ENCODE measurements around the gene SREBF1. TPM values are rescaled to one million over a fixed set of nuclear protein-coding genes. Genes with fewer than 3 reads are reported as not detected.

The SREBF1 gene
- total RNA-seq, 2 donors from 2014 or later, result 55.8 to 73.5 TPM

GRCh38 chr17:17819111-17819510 is 17.7 kb downstream of the SREBF1 start:
- H3K27ac Mint-ChIP-seq, result no peak overlapping the region
- no peak overlapping the region for H3K4me3 Mint-ChIP-seq
- ATAC-seq (no peak), DNase-seq (ENCODE audit: low spot score) (no peak)
- no peaks in the 10 kb centered on the region for H3K9me3 Mint-ChIP-seq
- H3K27me3 Mint-ChIP-seq, result no peaks in the 10 kb centered on the region
- H3K36me3 Mint-ChIP-seq, result no peaks in the 10 kb centered on the region
- peaks cover 25 to 32% of the 10 kb centered on the region in 2 donors for H3K4me1 Mint-ChIP-seq (ENCODE audit: low read depth in 2 of 2)

- Mint-ChIP-seq H3K4me3 (no peak overlapping the region), H3K36me3 (no peaks in the 10 kb centered on the region), H3K4me1 (ENCODE audit: low read depth in 2 of 2) (peaks cover 21 to 28% of the 10 kb centered on the region in 2 donors), H3K27me3 (no peaks in the 10 kb centered on the region), H3K27ac (no peak overlapping the region), H3K9me3 (no peaks in the 10 kb centered on the region)
- DNase-seq (ENCODE audit: low spot score) (no peak), ATAC-seq (no peak)
Observed at GRCh38 chr17:17818088-17818526, 18.7 kb downstream of the SREBF1 start.

GRCh38 chr17:17817552-17817947 is 19.2 kb downstream of the SREBF1 start:
- no peak for DNase-seq (ENCODE audit: low spot score)
- H3K27ac Mint-ChIP-seq, result no peak overlapping the region
- H3K4me1 Mint-ChIP-seq (ENCODE audit: low read depth in 2 of 2), result peaks cover 16 to 24% of the 10 kb centered on the region in 2 donors
- H3K36me3 Mint-ChIP-seq, result no peaks in the 10 kb centered on the region
- H3K27me3 Mint-ChIP-seq, result no peaks in the 10 kb centered on the region
- H3K4me3 Mint-ChIP-seq, result no peak overlapping the region
- H3K9me3 Mint-ChIP-seq, result no peaks in the 10 kb centered on the region
- ATAC-seq, result no peak

- Mint-ChIP-seq H3K9me3 (no peaks in the 10 kb centered on the region), H3K4me1 (ENCODE audit: low read depth in 2 of 2) (peaks cover 14 to 20% of the 10 kb centered on the region in 2 donors), H3K27ac (no peak overlapping the region), H3K36me3 (no peaks in the 10 kb centered on the region), H3K4me3 (no peak overlapping the region), H3K27me3 (no peaks in the 10 kb centered on the region)
- no peak for DNase-seq (ENCODE audit: low spot score)
- ATAC-seq, result no peak
Observed at GRCh38 chr17:17816831-17817551, 19.8 kb downstream of the SREBF1 start.

GRCh38 chr17:17816240-17816814 is 20.5 kb downstream of the SREBF1 start:
- Mint-ChIP-seq H3K9me3 (no peaks in the 10 kb centered on the region), H3K4me1 (ENCODE audit: low read depth in 2 of 2) (peaks cover 14 to 22% of the 10 kb centered on the region in 2 donors), H3K27me3 (no peaks in the 10 kb centered on the region), H3K27ac (no peak overlapping the region), H3K4me3 (no peak overlapping the region), H3K36me3 (no peaks in the 10 kb centered on the region)
- DNase-seq (ENCODE audit: low spot score) (no peak), ATAC-seq (no peak)

- Mint-ChIP-seq H3K4me3 (no peak overlapping the region), H3K4me1 (ENCODE audit: low read depth in 2 of 2) (peaks cover 14 to 22% of the 10 kb centered on the region in 2 donors), H3K36me3 (no peaks in the 10 kb centered on the region), H3K27ac (no peak overlapping the region), H3K9me3 (no peaks in the 10 kb centered on the region), H3K27me3 (no peaks in the 10 kb centered on the region)
- ATAC-seq (no peak), DNase-seq (ENCODE audit: low spot score) (no peak)
Observed at GRCh38 chr17:17815436-17816200, 21.2 kb downstream of the SREBF1 start.

- H3K9me3 Mint-ChIP-seq, result no peaks in the 10 kb centered on the region
- no peak overlapping the region for H3K27ac Mint-ChIP-seq
- DNase-seq (ENCODE audit: low spot score) (no peak), ATAC-seq (no peak)
- no peaks in the 10 kb centered on the region for H3K27me3 Mint-ChIP-seq
- H3K4me1 Mint-ChIP-seq (ENCODE audit: low read depth in 2 of 2), result peaks cover 14 to 18% of the 10 kb centered on the region in 2 donors
- H3K36me3 Mint-ChIP-seq, result no peaks in the 10 kb centered on the region
- H3K4me3 Mint-ChIP-seq, result no peak overlapping the region
Observed at GRCh38 chr17:17815062-17815406, 21.8 kb downstream of the SREBF1 start.

- ATAC-seq (no peak), DNase-seq (ENCODE audit: low spot score) (no peak)
- Mint-ChIP-seq H3K4me1 (ENCODE audit: low read depth in 2 of 2) (peaks cover 9 to 12% of the 10 kb centered on the region in 2 donors), H3K27me3 (no peaks in the 10 kb centered on the region), H3K9me3 (no peaks in the 10 kb centered on the region), H3K27ac (no peak overlapping the region), H3K4me3 (no peak overlapping the region), H3K36me3 (no peaks in the 10 kb centered on the region)
Observed at GRCh38 chr17:17814162-17815061, 22.4 kb downstream of the SREBF1 start.

- H3K36me3 Mint-ChIP-seq, result no peaks in the 10 kb centered on the region
- DNase-seq (ENCODE audit: low spot score), result no peak
- H3K4me1 Mint-ChIP-seq (ENCODE audit: low read depth in 2 of 2), result peaks cover 7 to 8% of the 10 kb centered on the region in 2 donors
- H3K9me3 Mint-ChIP-seq, result no peaks in the 10 kb centered on the region
- no peak overlapping the region for H3K4me3 Mint-ChIP-seq
- ATAC-seq, result no peak
- H3K27me3 Mint-ChIP-seq, result no peaks in the 10 kb centered on the region
- no peak overlapping the region for H3K27ac Mint-ChIP-seq
Observed at GRCh38 chr17:17813725-17814095, 23.1 kb downstream of the SREBF1 start.

GRCh38 chr17:17813055-17813724 is 23.6 kb downstream of the SREBF1 start:
- Mint-ChIP-seq H3K9me3 (no peaks in the 10 kb centered on the region), H3K4me3 (no peak overlapping the region), H3K27ac (no peak overlapping the region), H3K4me1 (ENCODE audit: low read depth in 2 of 2) (peaks cover 6 to 8% of the 10 kb centered on the region in 2 donors), H3K27me3 (no peaks in the 10 kb centered on the region), H3K36me3 (no peaks in the 10 kb centered on the region)
- ATAC-seq (no peak), DNase-seq (ENCODE audit: low spot score) (no peak)

GRCh38 chr17:17812211-17813054 is 24.4 kb downstream of the SREBF1 start:
- DNase-seq (ENCODE audit: low spot score) (peak; percentile 80), ATAC-seq (peak in 1 of 2 donors; percentile 67)
- H3K9me3 Mint-ChIP-seq, result no peaks in the 10 kb centered on the region
- peaks cover 8 to 9% of the 10 kb centered on the region in 2 donors for H3K4me1 Mint-ChIP-seq (ENCODE audit: low read depth in 2 of 2)
- H3K27me3 Mint-ChIP-seq, result no peaks in the 10 kb centered on the region
- no peaks in the 10 kb centered on the region for H3K36me3 Mint-ChIP-seq
- H3K4me3 Mint-ChIP-seq, result no peak overlapping the region
- H3K27ac Mint-ChIP-seq, result no peak overlapping the region

GRCh38 chr17:17811381-17812210 is 25.2 kb downstream of the SREBF1 start:
- no peak for ATAC-seq
- Mint-ChIP-seq H3K27ac (no peak overlapping the region), H3K9me3 (no peaks in the 10 kb centered on the region)

More at GRCh38 chr17:17811381-17812210, 25.2 kb downstream of the SREBF1 start:
- no peaks in the 10 kb centered on the region for H3K36me3 Mint-ChIP-seq
- no peak overlapping the region for H3K4me3 Mint-ChIP-seq
- no peaks in the 10 kb centered on the region for H3K27me3 Mint-ChIP-seq
- peaks cover 8 to 12% of the 10 kb centered on the region in 2 donors for H3K4me1 Mint-ChIP-seq (ENCODE audit: low read depth in 2 of 2)
- DNase-seq (ENCODE audit: low spot score), result no peak
